Endothelial cell of umbilical vein (primary cell): ENCODE measurements around the gene MMS19. TPM values are rescaled to one million over a fixed set of nuclear protein-coding genes. Genes with fewer than 3 reads are reported as not detected.

Experiments
- BruUV-seq: library from RNA; stranded (reverse); fragments of 400-500 nt; replicated peaks from 2 replicates; lab custom pipeline; 2021; lab: Mats Ljungman, UMichigan
- CTCF ChIA-PET: fragments of 300-600, 350-600 bp; sonication (Branson Sonifier 250); formaldehyde crosslinking; loops from one replicate; lab custom pipeline; 2021; ENCODE audit warnings: antibody characterized with exemption, inconsistent platforms; lab: Charles Lee
- POLR2A ChIA-PET: fragments of 300-600, 350-600 bp; sonication (Branson Sonifier 250); formaldehyde crosslinking; loops from one replicate; lab custom pipeline; 2021; ENCODE audit warnings: antibody characterized with exemption, inconsistent platforms; lab: Charles Lee
- DNase-seq: peaks from one replicate; pipeline ENCODE4 v3.0.0-alpha.2; 2011; ENCODE audit warnings: low read depth, low spot score
- FAIRE-seq: peaks from 2 replicates; lab custom pipeline; 2011; peaks lifted over from hg19 to GRCh38; lab: Jason Lieb, UNC
- H2AFZ ChIP-seq: 2 replicates; pipeline ENCODE4 v1.6.0; 2012; ENCODE audit warnings: low read depth, low read length, control low read depth, inconsistent platforms
- H3K27ac ChIP-seq: 2 replicates; pipeline ENCODE4 v1.5.1; 2011; ENCODE audit warnings: low read depth, mild to moderate bottlenecking, control low read depth, low read length, moderate library complexity; ENCODE audit not compliant: insufficient read depth
- H3K27me3 ChIP-seq, 2 experiments: 2 replicates each; pipeline versions ENCODE4 v1.6.0 to v1.6.1; 2011; ENCODE audit warnings: low read length in 2 of 2, mixed read lengths in 1 of 2; ENCODE audit not compliant: control insufficient read depth in 2 of 2, insufficient read depth in 2 of 2
- H3K36me3 ChIP-seq, 2 experiments: 2 replicates in 1 of 2; 3 replicates in 1 of 2; pipeline ENCODE4 v1.5.1; 2011; ENCODE audit warnings: low read length in 2 of 2, mild to moderate bottlenecking in 1 of 2, moderate library complexity in 1 of 2; ENCODE audit not compliant: control insufficient read depth in 2 of 2, insufficient read depth in 2 of 2; ENCODE audit errors: extremely low read depth in 1 of 2
- H3K4me1 ChIP-seq: 3 replicates; pipeline ENCODE4 v1.5.1; 2011; ENCODE audit warnings: mild to moderate bottlenecking, low read length; ENCODE audit not compliant: control insufficient read depth, insufficient read depth; ENCODE audit errors: extremely low read depth
- H3K4me2 ChIP-seq: 2 replicates; pipeline ENCODE4 v1.6.1; 2011; ENCODE audit warnings: low read length, control low read depth, mixed read lengths; ENCODE audit not compliant: insufficient read depth
- H3K4me3 ChIP-seq, 3 experiments: fragments of 200-600 bp in 1 of 3; sonication (generic), shearing (Covaris generic) in 1 of 3; replicated peaks in 1 of 3; 2 replicates each; pipeline ENCODE4 v1.5.1; 2011 to 2016; ENCODE audit warnings: control low read depth in 3 of 3, low read length in 3 of 3, mild to moderate bottlenecking in 2 of 3, inconsistent platforms in 1 of 3, low read depth in 1 of 3, moderate library complexity in 1 of 3; ENCODE audit not compliant: insufficient read depth in 1 of 3
- H3K79me2 ChIP-seq: 2 replicates; pipeline ENCODE4 v1.6.0; 2012; ENCODE audit warnings: low read length, inconsistent platforms; ENCODE audit not compliant: control insufficient read depth, insufficient read depth
- H3K9ac ChIP-seq: replicated peaks from 2 replicates; pipeline ENCODE3; 2011; ENCODE audit warnings: low read length, control low read depth; ENCODE audit not compliant: insufficient read depth; ENCODE audit errors: extremely low read depth
- H3K9me1 ChIP-seq: replicated peaks from 3 replicates; pipeline ENCODE4 v1.6.0; 2011; ENCODE audit warnings: mild to moderate bottlenecking, low read length; ENCODE audit not compliant: control insufficient read depth, insufficient read depth; ENCODE audit errors: extremely low read depth
- H3K9me3 ChIP-seq: replicated peaks from 2 replicates; pipeline ENCODE4 v1.5.1; 2012; ENCODE audit warnings: low read length, inconsistent platforms; ENCODE audit not compliant: control insufficient read depth, insufficient read depth
- H4K20me1 ChIP-seq: replicated peaks from 2 replicates; pipeline ENCODE3; 2011; ENCODE audit warnings: mild to moderate bottlenecking, low read length; ENCODE audit not compliant: control insufficient read depth, insufficient read depth; ENCODE audit errors: extremely low read depth
- EZH2 ChIP-seq: IDR thresholded peaks from 2 replicates; pipeline ENCODE4 v1.6.1; 2012; ENCODE audit warnings: borderline replicate concordance, low read depth, mild to moderate bottlenecking, moderate library complexity, low read length, inconsistent platforms; ENCODE audit not compliant: severe bottlenecking
- FOS ChIP-seq: IDR thresholded peaks from 2 replicates; pipeline ENCODE4 v1.6.1; 2011; ENCODE audit warnings: mild to moderate bottlenecking, low read length, moderate library complexity, borderline replicate concordance; ENCODE audit not compliant: insufficient read depth
- GATA2 ChIP-seq: IDR thresholded peaks from 2 replicates; pipeline ENCODE4 v1.7.0; 2011; ENCODE audit warnings: low read depth, mild to moderate bottlenecking, moderate library complexity, mixed read lengths, low read length; ENCODE audit not compliant: insufficient read length, insufficient read depth
- JUN ChIP-seq: IDR thresholded peaks from 2 replicates; pipeline ENCODE4 v1.6.1; 2011; ENCODE audit warnings: borderline replicate concordance, low read depth; ENCODE audit not compliant: insufficient read length, insufficient read depth
- MYC ChIP-seq: IDR thresholded peaks from one replicate; pipeline ENCODE4 v1.6.1; 2011; ENCODE audit warnings: mild to moderate bottlenecking, low read depth, low read length
- POLR2A ChIP-seq: IDR thresholded peaks from 2 replicates; pipeline ENCODE4 v1.6.1; 2012; ENCODE audit warnings: low read depth, mild to moderate bottlenecking, control low read depth, low read length
- POLR2AphosphoS5 ChIP-seq: IDR thresholded peaks from 2 replicates; pipeline ENCODE4 v1.6.1; 2012; ENCODE audit warnings: low read depth, mild to moderate bottlenecking, control low read depth, low read length, moderate library complexity; ENCODE audit not compliant: insufficient read depth
- dilution Hi-C: fragments of 300-500 bp; cut with MboI; formaldehyde crosslinking; loops from one replicate; pipeline ENCODE4 v1.15.0; 2019; ENCODE audit warnings: low sequenced_read_pairs; ENCODE audit not compliant: extremely low pct_ligation_motif_present
- intact Hi-C: fragments of 100-400 bp; cut with micrococcal nuclease; formaldehyde crosslinking; loops from one replicate; pipeline ENCODE4 v1.10.0; 2022
- polyA plus RNA-seq, 4 experiments: library from polyadenylated mRNA; depleted of rRNA in 3 of 4; stranded (reverse) in 3 of 4; unstranded in 1 of 4; fragments of >200 nt; gene quantifications; 2 replicates each; pipeline versions ENCODE4 v1.2.1 to v1.2.3, GENCODE V29; 2011 to 2012; ENCODE audit warnings: missing spikeins in 1 of 4
- small RNA-seq: library from RNA; depleted of rRNA; stranded (forward); fragments of <200 nt; gene quantifications from one replicate; pipeline ENCODE3, GENCODE V24; 2012; ENCODE audit warnings: low replicate concordance, low read depth; ENCODE audit not compliant: insufficient read depth, insufficient read length
- total RNA-seq: library from RNA; stranded (reverse); gene quantifications from 2 replicates; pipeline ENCODE4 v1.2.3, GENCODE V29; 2021
- TF ChIP-seq, protein P1 (sequence below): IDR thresholded peaks from 2 replicates; pipeline ENCODE4 v1.6.1; 2011; ENCODE audit not compliant: insufficient read depth, insufficient read length
- TF ChIP-seq, protein P2 (sequence below), 2 donors: IDR thresholded peaks; 1 replicate in 1 of 2; 2 replicates in 1 of 2; pipeline ENCODE4 v1.5.1; 2011; ENCODE audit warnings: low read length in 2 of 2, mild to moderate bottlenecking in 2 of 2, moderate library complexity in 2 of 2, control low read depth in 1 of 2, inconsistent platforms in 1 of 2, low read depth in 1 of 2; ENCODE audit not compliant: insufficient read depth in 1 of 2; ENCODE audit errors: extremely low read depth in 1 of 2

Gene MMS19
- total and polyA plus RNA-seq, 2 donors (not counting 3 experiments of a cell fraction or from before 2014, with no cell fraction given) = 95.2 to 123 TPM

DNA sequence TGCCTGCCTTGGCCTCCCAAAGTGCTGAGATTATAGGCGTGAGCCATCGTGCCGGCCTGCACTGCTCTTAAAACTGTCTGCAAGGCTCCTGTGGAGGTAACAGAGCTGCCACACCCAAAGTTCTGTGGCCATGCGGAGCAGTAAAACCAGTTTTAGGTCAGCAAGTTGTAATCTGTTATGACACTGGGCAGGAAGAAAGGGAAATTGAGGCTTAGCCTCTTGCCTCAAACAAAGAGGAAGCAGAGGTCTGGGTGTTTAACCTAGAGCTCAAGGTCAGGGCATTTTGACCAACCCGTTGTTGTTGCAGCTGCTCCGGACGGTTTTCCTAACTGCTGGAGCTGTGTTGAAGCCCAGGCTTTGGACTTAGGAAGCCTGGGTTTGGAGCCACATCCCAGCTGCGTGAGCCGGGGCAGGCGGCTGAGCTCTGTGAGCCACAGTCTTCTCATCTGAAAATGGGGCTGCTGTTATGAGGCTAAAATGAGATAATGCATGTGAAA, 89.7 kb downstream of the MMS19 start:
- no peaks in the 10 kb centered on the region for H3K4me1 ChIP-seq
- dilution Hi-C loops = no loop called here
- TF ChIP-seq JUN (no peak), POLR2A (no peak), MYC (no peak), GATA2 (no peak), FOS (no peak), EZH2 (no peak), POLR2AphosphoS5 (no peak)
- TF ChIP-seq, protein P1, sequence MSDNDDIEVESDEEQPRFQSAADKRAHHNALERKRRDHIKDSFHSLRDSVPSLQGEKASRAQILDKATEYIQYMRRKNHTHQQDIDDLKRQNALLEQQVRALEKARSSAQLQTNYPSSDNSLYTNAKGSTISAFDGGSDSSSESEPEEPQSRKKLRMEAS = no peak
- TF ChIP-seq, protein P2, sequence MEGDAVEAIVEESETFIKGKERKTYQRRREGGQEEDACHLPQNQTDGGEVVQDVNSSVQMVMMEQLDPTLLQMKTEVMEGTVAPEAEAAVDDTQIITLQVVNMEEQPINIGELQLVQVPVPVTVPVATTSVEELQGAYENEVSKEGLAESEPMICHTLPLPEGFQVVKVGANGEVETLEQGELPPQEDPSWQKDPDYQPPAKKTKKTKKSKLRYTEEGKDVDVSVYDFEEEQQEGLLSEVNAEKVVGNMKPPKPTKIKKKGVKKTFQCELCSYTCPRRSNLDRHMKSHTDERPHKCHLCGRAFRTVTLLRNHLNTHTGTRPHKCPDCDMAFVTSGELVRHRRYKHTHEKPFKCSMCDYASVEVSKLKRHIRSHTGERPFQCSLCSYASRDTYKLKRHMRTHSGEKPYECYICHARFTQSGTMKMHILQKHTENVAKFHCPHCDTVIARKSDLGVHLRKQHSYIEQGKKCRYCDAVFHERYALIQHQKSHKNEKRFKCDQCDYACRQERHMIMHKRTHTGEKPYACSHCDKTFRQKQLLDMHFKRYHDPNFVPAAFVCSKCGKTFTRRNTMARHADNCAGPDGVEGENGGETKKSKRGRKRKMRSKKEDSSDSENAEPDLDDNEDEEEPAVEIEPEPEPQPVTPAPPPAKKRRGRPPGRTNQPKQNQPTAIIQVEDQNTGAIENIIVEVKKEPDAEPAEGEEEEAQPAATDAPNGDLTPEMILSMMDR (IDR thresholded peaks at IDR 0.05; ENCODE audit: extremely low read depth in 1 of 2, insufficient read depth in 1 of 2, low read depth in 1 of 2, low read length in 2 of 2) = no peak
- H3K36me3 ChIP-seq = no peaks in the 10 kb centered on the region
- H3K9me1 ChIP-seq = no peaks in the 10 kb centered on the region
- no TSS peak for BruUV-seq
- H3K9me3 ChIP-seq = no peaks in the 10 kb centered on the region
- no peak overlapping the region for H3K27ac ChIP-seq
- intact Hi-C loops = loop anchor here (5.0 kb wide), 1 partner anchor 189 kb away; no protein-coding TSS in a partner anchor
- H3K79me2 ChIP-seq = no peaks in the 10 kb centered on the region
- ChIA-PET CTCF (interaction anchor here (1.0 to 4.6 kb wide), 10 partner anchors 9 to 204 kb away, joined by 3 to 24 read pairs (median 4); no protein-coding TSS in a partner anchor), POLR2A (interaction anchor here (0.7 kb wide), 1 partner anchor 58 kb away, joined by 7 read pairs; no protein-coding TSS in a partner anchor)
- no peak overlapping the region for H3K4me2 ChIP-seq
- no peak overlapping the region for H3K9ac ChIP-seq
- peak overlapping the region; percentile 6 for H2AFZ ChIP-seq
- H4K20me1 ChIP-seq = no peaks in the 10 kb centered on the region
- FAIRE-seq (no peak), DNase-seq (no peak)
- H3K27me3 ChIP-seq = no peaks in the 10 kb centered on the region
- no peak overlapping the region for H3K4me3 ChIP-seq

Small RNA genes lying within 50 kb of the gene (small RNA-seq; reads per million reads assigned to genes)
- gene RF00019 = not detected

Other genes starting within 250 kb of the MMS19 start
- gene ARHGAP19, start 205.8 kb downstream of the MMS19 start, total RNA-seq = 19.1 and 20.0 TPM in 2 replicates
- gene ARHGAP19, start 205.8 kb downstream of the MMS19 start, polyA plus RNA-seq = 5.5 and 6.8 TPM in 2 replicates
- gene FRAT1, start 179.2 kb downstream of the MMS19 start, total RNA-seq = 3.2 and 3.5 TPM in 2 replicates
- 2.2 and 2.4 TPM in 2 replicates for gene FRAT1, start 179.2 kb downstream of the MMS19 start, polyA plus RNA-seq
- 11.3 and 11.5 TPM in 2 replicates for gene FRAT2, start 163.7 kb downstream of the MMS19 start, total RNA-seq
- gene FRAT2, start 163.7 kb downstream of the MMS19 start, polyA plus RNA-seq = 5.7 and 6.6 TPM in 2 replicates
- 35.8 and 40.9 TPM in 2 replicates for gene RRP12, start 97.1 kb downstream of the MMS19 start, total RNA-seq
- 11.9 and 13.6 TPM in 2 replicates for gene RRP12, start 97.1 kb downstream of the MMS19 start, polyA plus RNA-seq
- gene PGAM1, start 72.2 kb downstream of the MMS19 start, total RNA-seq = 357 and 375 TPM in 2 replicates
- 372 and 375 TPM in 2 replicates for gene PGAM1, start 72.2 kb downstream of the MMS19 start, polyA plus RNA-seq
- 43.6 and 50.7 TPM in 2 replicates for gene EXOSC1, start 52.4 kb downstream of the MMS19 start, total RNA-seq
- 47.6 and 52.9 TPM in 2 replicates for gene EXOSC1, start 52.4 kb downstream of the MMS19 start, polyA plus RNA-seq
- gene ZDHHC16, start 52.2 kb downstream of the MMS19 start, total RNA-seq = 52.0 and 53.2 TPM in 2 replicates
- gene ZDHHC16, start 52.2 kb downstream of the MMS19 start, polyA plus RNA-seq = 125 and 141 TPM in 2 replicates
- gene UBTD1, start 502 bp upstream of the MMS19 start, total RNA-seq = 42.6 and 44.1 TPM in 2 replicates
- 63.7 and 89.3 TPM in 2 replicates for gene UBTD1, start 502 bp upstream of the MMS19 start, polyA plus RNA-seq
- 1.6 and 2.3 TPM in 2 replicates for gene ANKRD2, start 74.4 kb upstream of the MMS19 start, total RNA-seq
- gene ANKRD2, start 74.4 kb upstream of the MMS19 start, polyA plus RNA-seq = 1.7 and 1.8 TPM in 2 replicates
- 0.46 and 0.91 TPM in 2 replicates for gene HOGA1, start 86.0 kb upstream of the MMS19 start, total RNA-seq
- 0.44 and 0.48 TPM in 2 replicates for gene HOGA1, start 86.0 kb upstream of the MMS19 start, polyA plus RNA-seq
- not detected in 2 replicates for gene C10orf62, start 91.3 kb upstream of the MMS19 start, total RNA-seq
- not detected in 2 replicates for gene C10orf62, start 91.3 kb upstream of the MMS19 start, polyA plus RNA-seq
- 8.4 and 12.2 TPM in 2 replicates for gene MORN4, start 135.1 kb upstream of the MMS19 start, total RNA-seq
- 11.8 and 13.9 TPM in 2 replicates for gene MORN4, start 135.1 kb upstream of the MMS19 start, polyA plus RNA-seq
- gene PI4K2A, start 142.2 kb upstream of the MMS19 start, total RNA-seq = 19.7 and 20.4 TPM in 2 replicates
- 23.8 and 24.6 TPM in 2 replicates for gene PI4K2A, start 142.2 kb upstream of the MMS19 start, polyA plus RNA-seq
- 2.4 and 3.0 TPM in 2 replicates for gene AVPI1, start 188.8 kb upstream of the MMS19 start, total RNA-seq
- 3.7 and 5.9 TPM in 2 replicates for gene AVPI1, start 188.8 kb upstream of the MMS19 start, polyA plus RNA-seq
- gene MARVELD1, start 215.3 kb upstream of the MMS19 start, total RNA-seq = 69.5 and 78.3 TPM in 2 replicates
- 67.3 and 72.5 TPM in 2 replicates for gene MARVELD1, start 215.3 kb upstream of the MMS19 start, polyA plus RNA-seq
- 23.7 and 24.2 TPM in 2 replicates for gene ZFYVE27, start 238.7 kb upstream of the MMS19 start, total RNA-seq
- gene ZFYVE27, start 238.7 kb upstream of the MMS19 start, polyA plus RNA-seq = 16.3 and 17.4 TPM in 2 replicates